PC-9 (cell line): ENCODE measurements around the gene MAP7D2. TPM values are rescaled to one million over a fixed set of nuclear protein-coding genes. Genes with fewer than 3 reads are reported as not detected.
A peak's percentile ranks its signal among the peaks of the same experiment; 100 is the strongest.

Experiments used
- BruUV-seq: library from RNA; stranded (reverse); fragments of 400-500 nt; replicated peaks from 2 replicates; lab custom pipeline; 2021; lab: Mats Ljungman, UMichigan
- CTCF ChIA-PET: fragments of 300-600 bp; sonication (Branson Sonifier 250); formaldehyde crosslinking; loops from one replicate; lab custom pipeline; 2022; ENCODE audit warnings: antibody characterized with exemption; lab: Charles Lee
- POLR2A ChIA-PET: fragments of 300-600 bp; sonication (Branson Sonifier 250); formaldehyde crosslinking; loops from one replicate; lab custom pipeline; 2022; ENCODE audit warnings: antibody characterized with exemption; ENCODE audit not compliant: unreplicated experiment; lab: Charles Lee
- DNase-seq, 2 experiments: peaks; one replicate each; pipeline versions ENCODE4 v3.0.0 to v3.0.0-alpha.2; 2015 to 2022; ENCODE audit warnings: mixed read lengths in 1 of 2
- H2AFZ ChIP-seq: fragments of 200-600 bp; sonication (generic); 2 replicates; pipeline ENCODE4 v1.8.1; 2017; ENCODE audit warnings: antibody characterized with exemption
- H3F3A ChIP-seq: fragments of 200-600 bp; sonication (generic); 2 replicates; pipeline ENCODE4 v1.8.1; 2017; ENCODE audit warnings: antibody characterized with exemption, mild to moderate bottlenecking, low read depth; ENCODE audit not compliant: insufficient read depth
- H3K27ac ChIP-seq: fragments of 200-600 bp; sonication (generic); 2 replicates; pipeline ENCODE4 v1.6.1; 2016; ENCODE audit warnings: mixed run types
- H3K27me3 ChIP-seq: fragments of 200-600 bp; sonication (generic); 2 replicates; pipeline ENCODE4 v1.6.1; 2016; ENCODE audit warnings: low read depth, mixed run types; ENCODE audit not compliant: insufficient read depth
- H3K36me3 ChIP-seq: fragments of 200-600 bp; sonication (generic); 2 replicates; pipeline ENCODE4 v1.6.1; 2016; ENCODE audit warnings: low read depth, mixed run types
- H3K4me1 ChIP-seq: fragments of 200-600 bp; sonication (generic); replicated peaks from 2 replicates; pipeline ENCODE4 v1.6.1; 2016; ENCODE audit warnings: mixed run types; ENCODE audit not compliant: insufficient read depth
- H3K4me2 ChIP-seq: fragments of 200-600 bp; sonication (generic); 2 replicates; pipeline ENCODE4 v1.6.1; 2017; ENCODE audit warnings: mixed run types
- H3K4me3 ChIP-seq: fragments of 200-600 bp; sonication (generic); 2 replicates; pipeline ENCODE4 v1.6.1; 2016; ENCODE audit warnings: mixed run types
- H3K79me2 ChIP-seq: fragments of 200-600 bp; sonication (generic); 2 replicates; pipeline ENCODE4 v1.6.1; 2017; ENCODE audit warnings: low read depth, mixed run types
- H3K9me2 ChIP-seq: fragments of 200-600 bp; sonication (generic); 2 replicates; pipeline ENCODE4 v1.8.1; 2017; ENCODE audit warnings: mild to moderate bottlenecking; ENCODE audit not compliant: insufficient read depth
- H3K9me3 ChIP-seq: fragments of 200-600 bp; sonication (generic); 2 replicates; pipeline ENCODE4 v1.8.1; 2016; ENCODE audit warnings: low read depth; ENCODE audit not compliant: insufficient read depth
- H4K20me1 ChIP-seq: fragments of 200-600 bp; sonication (generic); 2 replicates; pipeline ENCODE4 v1.8.1; 2017; ENCODE audit not compliant: insufficient read depth
- EZH2 ChIP-seq: fragments of 200-600 bp; sonication (generic); IDR thresholded peaks from 2 replicates; pipeline ENCODE4 v1.8.0; 2017; ENCODE audit warnings: antibody characterized with exemption, low read depth
- intact Hi-C: fragments of 100-400 bp; cut with micrococcal nuclease; formaldehyde crosslinking; loops from one replicate; pipeline ENCODE4 v1.10.0; 2022; ENCODE audit not compliant: unreplicated experiment
- total RNA-seq: library from RNA; stranded (reverse); gene quantifications from 2 replicates; pipeline ENCODE4 v1.2.3, GENCODE V29; 2021
- TF ChIP-seq, protein P1 (sequence below): fragments of 200-600 bp; sonication (generic); conservative IDR thresholded peaks from 2 replicates; pipeline ENCODE4 v1.6.1; 2017; ENCODE audit warnings: mixed run types, antibody characterized with exemption, mild to moderate bottlenecking, moderate library complexity

MAP7D2 gene
- total RNA-seq, 1 experiment from 2014 or later, result not detected

DNA sequence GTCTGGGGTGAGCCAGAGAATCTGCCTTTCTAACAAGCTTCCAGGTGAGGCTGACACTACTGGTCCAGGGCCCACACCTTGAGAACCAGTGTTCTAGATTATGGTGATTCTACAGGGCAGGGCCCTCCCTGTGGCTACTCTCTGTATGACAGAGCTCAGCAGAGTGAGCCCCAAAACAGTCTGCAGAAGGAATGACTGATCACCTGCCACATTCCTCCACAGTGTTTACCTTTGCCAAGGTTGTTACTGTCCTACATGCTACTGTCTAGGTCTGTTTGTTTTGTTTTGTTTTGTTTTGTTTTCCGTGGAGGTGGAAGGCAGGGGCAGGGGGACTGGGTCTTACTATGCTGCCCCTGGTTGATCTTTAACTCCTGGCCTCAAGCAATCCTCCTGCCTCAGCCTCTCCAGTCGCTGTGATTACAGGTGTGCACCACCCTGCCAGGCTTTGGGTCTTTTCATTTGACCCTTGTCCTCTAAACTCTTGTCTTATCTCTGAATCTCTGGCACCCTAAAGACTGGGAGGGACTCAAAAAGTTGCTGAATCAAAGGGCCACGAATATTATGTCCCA is 45.1 kb downstream of the MAP7D2 start:
- TF ChIP-seq, protein P1, sequence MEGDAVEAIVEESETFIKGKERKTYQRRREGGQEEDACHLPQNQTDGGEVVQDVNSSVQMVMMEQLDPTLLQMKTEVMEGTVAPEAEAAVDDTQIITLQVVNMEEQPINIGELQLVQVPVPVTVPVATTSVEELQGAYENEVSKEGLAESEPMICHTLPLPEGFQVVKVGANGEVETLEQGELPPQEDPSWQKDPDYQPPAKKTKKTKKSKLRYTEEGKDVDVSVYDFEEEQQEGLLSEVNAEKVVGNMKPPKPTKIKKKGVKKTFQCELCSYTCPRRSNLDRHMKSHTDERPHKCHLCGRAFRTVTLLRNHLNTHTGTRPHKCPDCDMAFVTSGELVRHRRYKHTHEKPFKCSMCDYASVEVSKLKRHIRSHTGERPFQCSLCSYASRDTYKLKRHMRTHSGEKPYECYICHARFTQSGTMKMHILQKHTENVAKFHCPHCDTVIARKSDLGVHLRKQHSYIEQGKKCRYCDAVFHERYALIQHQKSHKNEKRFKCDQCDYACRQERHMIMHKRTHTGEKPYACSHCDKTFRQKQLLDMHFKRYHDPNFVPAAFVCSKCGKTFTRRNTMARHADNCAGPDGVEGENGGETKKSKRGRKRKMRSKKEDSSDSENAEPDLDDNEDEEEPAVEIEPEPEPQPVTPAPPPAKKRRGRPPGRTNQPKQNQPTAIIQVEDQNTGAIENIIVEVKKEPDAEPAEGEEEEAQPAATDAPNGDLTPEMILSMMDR, result no peak
- no peak for TF ChIP-seq EZH2
- Histone ChIP-seq H3K79me2 (no peaks in the 10 kb centered on the region), H3K9me3 (no peaks in the 10 kb centered on the region), H3K4me2 (0 out of 2 replicates have a peak overlapping the region, but pooled peaks have one; percentile 16), H3K27ac (no peak overlapping the region), H3K4me1 (peaks cover 17% of the 10 kb centered on the region), H2AFZ (no peak overlapping the region), H3K27me3 (no peaks in the 10 kb centered on the region), H3K9me2 (no peaks in the 10 kb centered on the region), H3F3A (no peaks in the 10 kb centered on the region), H3K36me3 (no peaks in the 10 kb centered on the region), H3K4me3 (no peak overlapping the region), H4K20me1 (no peaks in the 10 kb centered on the region)
- POLR2A ChIA-PET, result interaction anchor here (0.6 kb wide), 1 partner anchor 9 kb away, joined by 3 read pairs; no protein-coding TSS in a partner anchor
- DNase-seq, result no peak
- CTCF ChIA-PET, result no interaction called here
- intact Hi-C loops, result no loop called here
- BruUV-seq, result no TSS peak

DNA sequence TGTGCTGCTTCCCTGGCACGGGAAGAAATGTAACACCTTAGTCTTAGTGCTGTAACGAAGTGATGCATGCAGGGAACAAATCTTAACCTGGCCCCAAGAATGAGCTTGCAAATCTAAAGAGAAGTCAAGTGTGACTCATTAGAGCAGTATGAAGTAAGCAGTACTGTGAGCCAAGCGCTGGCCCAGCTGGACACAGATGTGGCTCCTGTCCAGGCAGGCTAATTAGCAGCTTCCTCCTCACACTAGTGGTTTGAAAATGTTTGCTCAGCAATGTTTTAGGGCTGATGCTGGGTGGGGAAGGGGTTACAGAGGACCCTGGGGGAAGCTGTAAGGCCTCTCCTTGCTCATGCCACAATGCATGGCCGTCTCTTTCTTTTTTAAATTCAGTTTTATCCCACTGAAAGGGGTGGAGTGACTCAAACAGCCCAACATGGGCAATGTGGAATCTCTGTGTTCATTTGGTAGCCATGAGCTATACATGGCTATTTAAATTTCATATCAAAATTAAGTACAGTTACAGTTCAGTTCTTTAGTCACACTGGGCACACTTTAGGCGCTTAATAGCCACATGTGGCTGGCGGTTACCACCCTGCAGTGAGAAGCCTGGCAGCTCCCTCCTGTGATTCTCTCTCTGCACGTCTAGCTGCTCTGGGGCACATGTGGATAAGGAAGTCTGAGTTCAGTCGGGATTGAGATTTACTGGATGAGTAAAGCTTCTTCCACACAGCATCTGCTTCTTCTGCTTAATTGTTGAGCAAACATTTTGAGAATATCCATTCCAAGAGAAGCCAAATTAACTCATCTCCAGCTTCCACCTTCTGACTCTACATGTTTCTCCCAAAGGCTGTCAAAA is 48.8 kb downstream of the MAP7D2 start:
- Histone ChIP-seq H3K79me2 (no peaks in the 10 kb centered on the region), H3K36me3 (no peaks in the 10 kb centered on the region), H2AFZ (no peak overlapping the region), H4K20me1 (no peaks in the 10 kb centered on the region), H3K4me1 (peaks cover 18% of the 10 kb centered on the region), H3K9me2 (no peaks in the 10 kb centered on the region), H3K9me3 (no peaks in the 10 kb centered on the region), H3K27me3 (no peaks in the 10 kb centered on the region), H3K4me2 (peak overlapping the region; percentile 66), H3F3A (no peaks in the 10 kb centered on the region), H3K4me3 (peak overlapping the region; percentile 29; the same call in 1 of the 2 replicates), H3K27ac (peak overlapping the region; percentile 49)
- no TSS peak for BruUV-seq
- CTCF ChIA-PET, result interaction anchor here (0.6 to 1.4 kb wide), 5 partner anchors 55 to 1559 kb away, joined by 3 to 7 read pairs (median 3); no protein-coding TSS in a partner anchor
- POLR2A ChIA-PET, result interaction anchor here (0.6 to 0.8 kb wide), 3 partner anchors 73 to 511 kb away, joined by 4 to 15 read pairs (median 5); no protein-coding TSS in a partner anchor
- intact Hi-C loops, result loop anchor here (1.0 to 5.0 kb wide), 6 partner anchors 77 to 696 kb away; partner anchors contain the start of gene BCLAF3
- peak; percentile 63 to 85 for DNase-seq
- TF ChIP-seq EZH2, result no peak
- TF ChIP-seq, protein P1, result no peak
